GM10266 (cell line): ENCODE measurements around the gene SATB1.

Source experiments
- DNase-seq: peaks from one replicate; pipeline ENCODE4 v3.0.0; 2012; ENCODE audit errors: extremely low spot score
- TF ChIP-seq, protein P1 (sequence below): IDR thresholded peaks from 2 replicates; pipeline ENCODE4 v1.5.1; 2012; ENCODE audit warnings: mild to moderate bottlenecking, low read depth; ENCODE audit not compliant: control insufficient read depth, insufficient read depth; ENCODE audit errors: missing control alignments

SATB1 gene

DNA sequence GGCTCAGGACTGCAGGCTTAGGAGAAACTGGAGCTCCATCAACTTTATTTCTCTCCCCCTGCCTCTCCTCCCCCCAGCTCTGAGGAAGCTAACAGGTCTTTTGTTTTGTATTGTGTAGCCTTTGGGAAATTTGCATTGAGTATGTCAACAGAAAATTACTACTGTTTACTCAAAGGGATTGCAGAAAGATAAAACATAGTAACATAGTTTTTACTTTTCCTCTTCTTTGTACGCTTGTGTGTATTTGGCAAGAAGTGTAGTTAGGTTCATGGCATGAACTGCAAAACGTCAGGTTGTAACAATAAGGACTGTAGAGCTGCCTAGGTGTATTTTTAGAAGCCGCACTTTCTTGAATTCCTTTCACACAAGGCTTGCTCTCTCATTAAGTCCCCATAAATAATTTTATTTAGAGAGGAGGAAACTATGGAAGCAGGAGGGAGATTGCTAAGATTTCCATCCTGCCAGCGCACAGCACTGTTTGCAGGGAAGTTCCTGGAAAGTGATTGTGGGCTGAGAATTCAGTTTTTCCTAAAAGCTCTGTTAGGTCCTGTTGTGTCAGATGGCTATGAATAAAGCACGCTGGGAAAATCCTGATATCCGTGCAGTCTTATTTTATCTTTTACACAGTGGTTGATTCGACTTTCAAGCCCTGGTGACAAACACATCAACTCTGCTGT lies 21.1 kb upstream of the SATB1 start:
- TF ChIP-seq, protein P1, sequence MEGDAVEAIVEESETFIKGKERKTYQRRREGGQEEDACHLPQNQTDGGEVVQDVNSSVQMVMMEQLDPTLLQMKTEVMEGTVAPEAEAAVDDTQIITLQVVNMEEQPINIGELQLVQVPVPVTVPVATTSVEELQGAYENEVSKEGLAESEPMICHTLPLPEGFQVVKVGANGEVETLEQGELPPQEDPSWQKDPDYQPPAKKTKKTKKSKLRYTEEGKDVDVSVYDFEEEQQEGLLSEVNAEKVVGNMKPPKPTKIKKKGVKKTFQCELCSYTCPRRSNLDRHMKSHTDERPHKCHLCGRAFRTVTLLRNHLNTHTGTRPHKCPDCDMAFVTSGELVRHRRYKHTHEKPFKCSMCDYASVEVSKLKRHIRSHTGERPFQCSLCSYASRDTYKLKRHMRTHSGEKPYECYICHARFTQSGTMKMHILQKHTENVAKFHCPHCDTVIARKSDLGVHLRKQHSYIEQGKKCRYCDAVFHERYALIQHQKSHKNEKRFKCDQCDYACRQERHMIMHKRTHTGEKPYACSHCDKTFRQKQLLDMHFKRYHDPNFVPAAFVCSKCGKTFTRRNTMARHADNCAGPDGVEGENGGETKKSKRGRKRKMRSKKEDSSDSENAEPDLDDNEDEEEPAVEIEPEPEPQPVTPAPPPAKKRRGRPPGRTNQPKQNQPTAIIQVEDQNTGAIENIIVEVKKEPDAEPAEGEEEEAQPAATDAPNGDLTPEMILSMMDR = no peak
- no peak for DNase-seq

DNA sequence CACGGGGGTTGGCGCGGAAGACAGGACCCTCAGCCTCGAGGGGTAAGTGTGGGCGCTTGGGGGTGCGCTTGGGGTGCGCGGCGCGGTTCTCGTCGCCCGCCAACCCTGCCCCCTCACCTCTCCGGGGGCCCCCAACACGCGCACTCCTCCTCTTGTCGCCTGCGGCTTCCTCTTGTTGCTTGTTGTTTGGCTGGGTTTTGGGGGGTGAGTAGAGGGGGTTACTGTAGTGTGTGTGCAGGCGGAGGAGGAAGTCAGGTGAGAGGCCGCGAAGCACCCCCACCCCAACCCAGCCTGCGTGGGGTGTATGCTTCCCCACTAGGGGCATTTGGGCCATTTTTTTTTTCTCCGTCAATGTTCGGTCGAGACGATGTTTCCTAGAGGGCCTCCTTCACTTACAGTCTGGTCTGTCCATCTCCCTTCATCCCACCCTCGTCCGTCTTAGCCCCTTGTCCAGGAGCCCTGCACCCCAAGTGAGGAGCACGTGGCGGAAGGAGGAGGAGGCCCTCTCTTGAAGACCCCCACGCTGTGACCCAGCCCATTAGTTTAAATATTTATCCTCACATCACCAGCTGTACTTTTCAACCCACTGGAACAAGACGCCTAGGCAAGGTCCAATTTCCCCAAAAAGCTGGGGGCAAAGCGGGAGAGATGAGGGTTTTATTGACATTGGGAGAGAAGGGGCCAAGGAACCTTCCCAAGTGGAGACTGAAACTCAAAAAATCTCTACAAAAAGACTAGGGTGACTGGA lies 20.4 kb upstream of the SATB1 start:
- DNase-seq = peak; percentile 20
- TF ChIP-seq, protein P1 = no peak

DNA sequence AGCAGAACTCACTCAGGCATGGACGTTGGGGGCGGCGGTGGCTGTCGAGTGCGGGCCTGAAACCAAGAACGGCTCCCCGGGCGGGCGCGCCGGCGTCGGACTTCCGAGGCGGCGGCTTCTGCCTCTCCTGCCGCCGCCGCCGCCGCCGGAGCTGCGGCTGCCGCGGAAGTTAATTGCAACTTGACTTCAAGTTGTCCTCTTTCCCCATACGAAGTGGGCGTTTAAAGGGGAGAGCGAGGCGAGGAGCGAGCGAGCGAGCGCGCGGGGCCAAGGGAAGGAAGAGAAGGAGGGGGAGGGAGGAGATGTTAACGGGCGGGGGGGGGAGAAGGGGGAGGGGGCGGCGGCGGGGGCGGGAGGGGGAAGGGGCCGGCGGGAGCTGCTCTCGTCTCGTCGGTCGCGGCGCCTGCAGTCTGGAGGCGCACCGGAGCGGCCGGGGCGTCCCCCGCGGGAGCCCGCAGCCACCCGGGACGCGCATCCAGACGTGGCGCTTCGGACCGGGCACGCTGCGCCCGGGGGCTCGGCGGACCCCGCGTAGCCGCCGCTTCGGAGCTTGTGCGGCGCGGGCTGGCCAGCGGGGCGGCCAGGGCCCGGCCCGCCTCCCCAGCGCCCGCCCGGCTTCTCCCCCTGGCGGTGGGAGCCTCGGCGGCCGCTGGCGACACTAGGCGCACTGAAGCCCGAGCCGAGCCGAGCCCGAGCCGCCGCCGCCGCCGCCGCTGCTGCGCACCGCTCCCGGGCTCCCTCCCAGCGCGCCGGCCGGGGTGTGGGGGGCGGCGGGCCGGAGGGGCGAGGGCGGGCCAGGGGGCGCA lies 19.7 kb upstream of the SATB1 start:
- DNase-seq = peak; percentile 84

DNA sequence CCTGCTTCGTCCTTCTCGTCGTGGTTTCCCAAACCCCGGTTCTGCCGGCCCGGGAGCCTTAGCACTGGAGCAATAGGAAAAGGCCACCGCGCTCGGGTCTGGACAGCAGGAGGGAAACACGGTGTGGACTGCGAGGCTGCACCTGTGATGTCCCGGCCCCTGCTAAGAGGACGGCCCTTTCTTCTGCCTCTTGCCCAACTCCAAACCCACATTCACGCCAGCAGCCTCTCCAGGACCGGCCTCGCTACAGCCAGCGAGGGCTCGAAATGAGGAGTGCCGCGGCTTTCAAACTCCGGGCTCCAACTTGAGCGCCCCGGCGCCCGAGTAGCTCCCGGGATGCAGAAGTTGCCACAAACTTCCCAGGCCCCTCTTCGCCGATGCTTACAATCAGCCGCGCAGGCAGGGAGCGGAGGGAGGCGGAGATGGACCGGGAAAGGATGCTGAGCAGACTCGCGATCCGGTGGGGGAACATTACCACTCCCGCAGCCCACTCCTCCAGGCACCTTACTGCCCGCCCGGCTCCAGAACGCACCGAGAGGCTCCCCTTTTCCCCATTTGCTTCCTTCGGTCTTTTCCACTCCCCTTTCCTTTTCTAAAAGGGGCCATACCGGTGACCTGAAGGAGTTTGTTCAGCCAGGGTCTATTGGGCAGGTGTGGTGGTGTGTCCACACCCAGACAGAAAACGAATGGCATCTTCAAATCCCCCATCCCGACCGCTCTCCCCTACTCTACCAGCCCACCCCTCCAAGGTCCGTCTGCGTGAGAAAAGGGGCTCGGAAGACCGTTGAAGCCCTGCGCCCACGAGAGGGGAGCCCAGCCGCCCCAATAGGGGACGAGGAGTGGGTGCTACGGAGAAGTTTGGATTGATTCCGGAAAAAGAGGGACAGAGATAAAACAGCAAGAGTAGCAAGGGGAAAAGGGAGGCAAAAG lies 18.8 kb upstream of the SATB1 start:
- no peak for DNase-seq
- TF ChIP-seq, protein P1 = no peak

More for the DNA sequence above, 19.7 kb upstream of the SATB1 start:
- TF ChIP-seq, protein P1 = peak; percentile 54

DNA sequence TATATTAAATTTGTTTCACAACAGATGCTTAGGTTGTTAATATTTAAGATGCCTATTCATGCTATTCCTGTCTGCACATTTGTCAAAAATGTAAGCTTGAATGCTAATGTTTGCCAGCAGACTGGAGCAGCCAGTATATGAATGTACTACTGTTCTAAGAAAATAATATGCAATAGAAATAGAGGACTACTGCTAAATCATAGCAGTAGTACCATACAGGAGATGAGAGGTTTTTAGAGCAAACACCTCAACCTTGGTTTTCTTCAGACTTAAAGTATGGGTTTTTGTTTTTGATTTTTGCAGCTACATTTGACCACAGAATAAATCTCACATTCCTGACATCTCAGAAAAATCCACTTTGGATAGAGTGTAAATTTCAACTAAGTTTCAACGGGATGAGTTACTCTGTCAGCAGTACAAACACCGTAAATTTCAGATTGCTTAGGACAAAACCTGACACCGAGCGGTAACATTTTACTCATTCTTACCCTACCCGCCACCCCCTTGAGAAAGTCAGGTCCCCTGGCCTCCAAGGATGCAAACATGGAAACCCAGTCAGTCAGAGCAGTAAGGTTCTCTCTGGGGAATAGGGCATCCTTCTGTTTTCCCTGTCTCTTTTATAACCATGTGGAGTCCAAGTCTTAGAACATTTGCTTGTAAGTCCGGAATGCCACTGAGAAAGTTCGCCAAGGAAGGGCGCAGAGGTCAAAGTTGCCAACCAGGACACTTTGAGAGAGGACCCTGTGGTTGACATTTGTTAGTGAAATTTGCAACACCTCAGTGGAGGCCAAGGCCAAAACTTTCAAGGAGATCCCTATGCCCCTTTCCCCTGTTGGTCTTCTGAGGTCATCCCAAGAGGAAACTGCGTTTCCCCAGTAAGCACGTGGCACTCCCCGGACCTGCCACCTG lies 17.9 kb upstream of the SATB1 start:
- DNase-seq = peak; percentile 20
- TF ChIP-seq, protein P1 = no peak

DNA sequence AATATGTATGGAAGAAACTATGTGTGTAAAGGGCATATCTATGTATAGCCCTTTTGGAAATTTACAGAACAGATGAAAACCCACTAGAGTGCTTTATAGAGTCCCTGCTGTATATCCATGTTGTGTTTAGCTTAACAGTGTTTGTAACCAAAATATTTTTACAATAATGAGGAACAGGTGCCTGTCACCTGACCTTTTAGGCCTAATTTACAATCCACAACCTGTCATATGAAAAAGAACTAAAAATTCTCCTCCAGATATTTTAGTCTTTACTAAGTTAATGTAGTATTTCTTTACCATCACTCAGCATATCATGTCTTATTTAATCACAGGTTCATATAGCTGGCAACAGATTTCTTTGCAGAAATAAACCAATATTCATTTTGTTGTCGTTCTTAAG lies 16.4 kb upstream of the SATB1 start:
- DNase-seq = no peak
- TF ChIP-seq, protein P1 = no peak
